HG03565 (cell line): ENCODE results near the gene GRIN3A.

Experiments used
- ATAC-seq: cut with Tn5 transposase; IDR thresholded peaks from one replicate; pipeline ENCODE4 v1.9.1; 2021; ENCODE audit warnings: mild to moderate bottlenecking, moderate library complexity; ENCODE audit not compliant: unreplicated experiment

The GRIN3A gene

GRCh38 chr9:101533334-101534204, 204.9 kb downstream of the GRIN3A start, which contains the start of gene RNF20:
Gene RNF20, plus strand, starts transcription at chr9:101533853. Its CDS starts 1,571 bp downstream, at chr9:101535424.
- ATAC-seq: peak; percentile 96

GRCh38 chr9:101530076-101530711, 208.3 kb downstream of the GRIN3A start:
- peak; percentile 51 for ATAC-seq

GRCh38 chr9:101528015-101528414, 210.4 kb downstream of the GRIN3A start:
- no peak for ATAC-seq

- ATAC-seq: no peak
Measured at GRCh38 chr9:101527066-101527465, 211.4 kb downstream of the GRIN3A start.

- no peak for ATAC-seq
Measured at GRCh38 chr9:101524371-101524770, 214.1 kb downstream of the GRIN3A start.
